Measurements from ENCODE around the gene WASHC4.

WASHC4 gene, protein sequence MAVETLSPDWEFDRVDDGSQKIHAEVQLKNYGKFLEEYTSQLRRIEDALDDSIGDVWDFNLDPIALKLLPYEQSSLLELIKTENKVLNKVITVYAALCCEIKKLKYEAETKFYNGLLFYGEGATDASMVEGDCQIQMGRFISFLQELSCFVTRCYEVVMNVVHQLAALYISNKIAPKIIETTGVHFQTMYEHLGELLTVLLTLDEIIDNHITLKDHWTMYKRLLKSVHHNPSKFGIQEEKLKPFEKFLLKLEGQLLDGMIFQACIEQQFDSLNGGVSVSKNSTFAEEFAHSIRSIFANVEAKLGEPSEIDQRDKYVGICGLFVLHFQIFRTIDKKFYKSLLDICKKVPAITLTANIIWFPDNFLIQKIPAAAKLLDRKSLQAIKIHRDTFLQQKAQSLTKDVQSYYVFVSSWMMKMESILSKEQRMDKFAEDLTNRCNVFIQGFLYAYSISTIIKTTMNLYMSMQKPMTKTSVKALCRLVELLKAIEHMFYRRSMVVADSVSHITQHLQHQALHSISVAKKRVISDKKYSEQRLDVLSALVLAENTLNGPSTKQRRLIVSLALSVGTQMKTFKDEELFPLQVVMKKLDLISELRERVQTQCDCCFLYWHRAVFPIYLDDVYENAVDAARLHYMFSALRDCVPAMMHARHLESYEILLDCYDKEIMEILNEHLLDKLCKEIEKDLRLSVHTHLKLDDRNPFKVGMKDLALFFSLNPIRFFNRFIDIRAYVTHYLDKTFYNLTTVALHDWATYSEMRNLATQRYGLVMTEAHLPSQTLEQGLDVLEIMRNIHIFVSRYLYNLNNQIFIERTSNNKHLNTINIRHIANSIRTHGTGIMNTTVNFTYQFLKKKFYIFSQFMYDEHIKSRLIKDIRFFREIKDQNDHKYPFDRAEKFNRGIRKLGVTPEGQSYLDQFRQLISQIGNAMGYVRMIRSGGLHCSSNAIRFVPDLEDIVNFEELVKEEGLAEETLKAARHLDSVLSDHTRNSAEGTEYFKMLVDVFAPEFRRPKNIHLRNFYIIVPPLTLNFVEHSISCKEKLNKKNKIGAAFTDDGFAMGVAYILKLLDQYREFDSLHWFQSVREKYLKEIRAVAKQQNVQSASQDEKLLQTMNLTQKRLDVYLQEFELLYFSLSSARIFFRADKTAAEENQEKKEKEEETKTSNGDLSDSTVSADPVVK

GRCh38 chr12:105107494-105108371 lies at the start of gene WASHC4:
WASHC4 (plus strand) TSS chr12:105107731; CDS start chr12:105107801, 70 bp downstream.
- peak; percentile 89 for DNase-seq (ENCODE audit: low read depth)

- DNase-seq (ENCODE audit: low read depth), result no peak
Measured at GRCh38 chr12:105060715-105061378, 46.7 kb upstream of the WASHC4 start.

GRCh38 chr12:105064564-105065178 lies 42.9 kb upstream of the WASHC4 start:
- no peak for DNase-seq (ENCODE audit: low read depth)

- no peak for DNase-seq (ENCODE audit: low read depth)
Measured at GRCh38 chr12:105067511-105068031, 40.0 kb upstream of the WASHC4 start.

DNA sequence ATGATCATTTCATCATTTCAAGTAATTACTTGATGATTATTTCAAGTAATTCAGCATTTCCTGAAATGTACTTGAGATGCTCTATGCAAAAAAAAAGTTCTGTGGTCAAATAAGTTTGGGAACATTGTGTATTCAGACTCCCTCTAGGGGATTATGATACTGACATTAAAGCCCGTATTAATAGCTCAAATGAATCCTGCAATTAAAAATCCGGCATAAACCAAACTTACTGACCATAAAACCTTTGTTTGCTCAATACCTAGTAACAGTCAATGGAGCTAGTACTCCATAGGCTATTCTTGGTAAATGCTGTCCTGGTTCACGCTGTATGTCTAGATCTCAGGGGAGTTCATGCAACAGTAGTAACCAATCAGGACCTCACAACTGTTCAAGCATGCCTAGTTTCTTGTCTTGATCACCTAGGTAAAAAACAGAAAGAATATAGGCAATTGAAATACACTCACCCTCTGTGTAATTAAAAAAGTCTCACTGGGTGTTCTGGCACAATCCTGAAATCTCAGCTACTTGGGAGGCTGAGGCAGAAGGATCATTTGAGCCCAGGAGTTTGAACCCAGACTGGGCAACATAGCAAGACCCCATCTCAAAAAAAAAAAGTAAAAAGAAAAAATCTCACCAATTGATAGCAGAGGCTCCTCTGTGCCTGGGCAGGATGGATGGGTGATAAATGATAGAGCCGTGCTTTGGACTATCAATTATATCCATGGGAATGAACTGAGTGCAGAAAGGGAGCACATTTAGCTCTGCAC lies 37.4 kb upstream of the WASHC4 start:
- DNase-seq (ENCODE audit: low read depth), result no peak

DNA sequence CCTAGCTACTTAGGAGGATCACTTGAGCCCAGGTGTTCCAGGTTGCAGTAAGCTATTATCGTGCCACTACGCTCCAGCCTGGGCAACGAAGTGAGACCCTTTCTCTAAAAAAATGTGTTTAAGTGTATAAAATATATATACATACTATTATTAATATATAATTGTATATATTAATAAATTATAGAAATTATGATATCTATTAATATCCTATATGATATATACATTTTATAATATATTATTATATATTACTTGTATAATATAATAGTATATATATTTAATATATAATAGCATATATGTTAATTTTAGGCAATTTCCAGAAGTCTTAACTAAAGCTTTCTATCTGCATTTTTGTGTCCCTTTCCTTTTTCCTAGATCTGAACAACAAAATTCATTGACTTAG lies 35.5 kb upstream of the WASHC4 start:
- no peak for DNase-seq (ENCODE audit: low read depth)

- no peak for DNase-seq (ENCODE audit: low read depth)
Measured at GRCh38 chr12:105072888-105073488, 34.5 kb upstream of the WASHC4 start.

GRCh38 chr12:105076098-105076497 lies 31.4 kb upstream of the WASHC4 start:
- no peak for DNase-seq (ENCODE audit: low read depth)

- DNase-seq (ENCODE audit: low read depth), result no peak
Measured at GRCh38 chr12:105076913-105077312, 30.6 kb upstream of the WASHC4 start.

DNA sequence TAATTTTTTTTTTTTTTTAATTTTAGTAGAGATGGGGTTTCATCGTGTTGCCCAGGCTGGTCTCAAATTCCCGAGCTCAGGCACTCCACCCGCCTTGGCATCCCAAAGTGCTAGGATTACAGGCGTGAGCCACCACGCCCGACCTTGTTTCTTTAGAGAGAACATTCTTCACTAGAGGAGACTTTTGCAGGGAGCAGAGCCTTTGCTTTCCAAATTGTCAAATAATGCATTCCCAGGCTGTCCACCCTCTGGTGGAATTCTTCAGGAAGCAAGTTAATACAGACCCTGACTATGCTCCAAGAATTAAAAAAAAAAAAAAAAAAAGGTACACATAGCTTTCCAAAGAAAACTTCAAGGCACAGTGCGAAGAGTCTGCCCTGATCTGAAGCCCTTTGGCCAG lies 30.1 kb upstream of the WASHC4 start:
- DNase-seq (ENCODE audit: low read depth), result no peak

DNA sequence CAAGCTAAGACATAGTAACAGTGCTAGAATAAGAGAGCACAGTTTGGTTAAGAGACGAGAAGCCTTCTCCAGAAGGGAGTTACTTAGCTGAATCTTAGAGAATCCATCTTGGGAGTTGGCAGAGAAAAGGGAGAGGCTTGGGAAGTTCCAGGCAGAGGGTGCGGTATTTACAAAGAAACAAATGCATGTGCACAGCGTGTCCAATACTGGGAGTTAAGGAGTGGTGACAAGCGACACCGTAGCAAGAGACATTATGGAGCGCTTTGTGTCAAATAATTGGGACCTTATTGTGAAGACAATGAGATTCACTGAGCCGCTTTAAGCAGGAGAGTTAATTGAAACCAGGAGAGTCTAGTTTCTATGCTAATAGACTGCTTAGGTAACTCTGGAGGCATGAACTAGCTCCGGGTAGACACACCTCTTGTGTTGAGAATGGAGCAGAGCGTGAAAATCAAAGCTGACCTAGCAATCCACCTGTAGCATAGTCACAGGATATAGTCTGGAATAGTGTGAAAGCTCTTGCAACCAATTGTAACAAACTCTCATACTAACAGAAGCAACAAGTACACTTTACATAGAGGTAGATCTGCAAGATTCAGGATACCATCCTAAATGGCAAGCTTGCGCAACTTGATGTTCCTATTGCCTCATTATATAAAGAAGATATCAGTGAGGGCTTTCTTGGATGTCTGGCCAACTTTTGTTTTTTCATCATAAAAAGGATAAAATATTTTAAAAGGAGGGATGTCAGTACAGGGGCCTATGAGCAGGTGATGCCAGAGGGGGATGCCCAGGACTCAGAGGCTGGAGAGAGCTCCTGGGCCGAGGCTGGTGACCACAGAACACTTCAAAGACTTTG lies 28.6 kb upstream of the WASHC4 start:
- no peak for DNase-seq (ENCODE audit: low read depth)

DNA sequence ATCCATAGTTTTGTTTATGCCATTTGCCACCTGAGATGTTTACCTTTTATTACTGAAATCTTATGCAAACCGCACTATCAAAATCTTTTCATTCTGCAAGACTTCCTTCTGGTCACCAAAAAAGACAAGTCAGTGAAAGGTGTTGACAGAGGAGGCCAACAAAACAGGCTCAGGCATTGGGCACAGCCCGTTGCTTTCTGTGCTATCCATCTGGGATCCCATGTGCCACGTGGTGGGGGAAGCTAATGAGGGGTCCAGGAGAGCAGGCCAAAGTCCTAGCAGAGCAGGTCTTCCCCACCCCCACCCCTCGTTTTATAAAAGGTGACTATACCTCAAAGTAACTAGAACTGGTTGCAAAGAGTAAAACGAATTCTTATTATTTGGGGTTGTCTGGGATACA lies 24.5 kb upstream of the WASHC4 start:
- DNase-seq (ENCODE audit: low read depth), result no peak

- DNase-seq (ENCODE audit: low read depth), result no peak
Measured at GRCh38 chr12:105083551-105084105, 23.9 kb upstream of the WASHC4 start.

- peak; percentile 5 for DNase-seq (ENCODE audit: low read depth)
Measured at GRCh38 chr12:105084251-105085250, 23.0 kb upstream of the WASHC4 start, which contains the start of gene ALDH1L2. ALDH1L2 (minus strand) TSS chr12:105084458; CDS start chr12:105084436, 22 bp downstream.

GRCh38 chr12:105085501-105085900 lies 22.0 kb upstream of the WASHC4 start:
- no peak for DNase-seq (ENCODE audit: low read depth)

DNA sequence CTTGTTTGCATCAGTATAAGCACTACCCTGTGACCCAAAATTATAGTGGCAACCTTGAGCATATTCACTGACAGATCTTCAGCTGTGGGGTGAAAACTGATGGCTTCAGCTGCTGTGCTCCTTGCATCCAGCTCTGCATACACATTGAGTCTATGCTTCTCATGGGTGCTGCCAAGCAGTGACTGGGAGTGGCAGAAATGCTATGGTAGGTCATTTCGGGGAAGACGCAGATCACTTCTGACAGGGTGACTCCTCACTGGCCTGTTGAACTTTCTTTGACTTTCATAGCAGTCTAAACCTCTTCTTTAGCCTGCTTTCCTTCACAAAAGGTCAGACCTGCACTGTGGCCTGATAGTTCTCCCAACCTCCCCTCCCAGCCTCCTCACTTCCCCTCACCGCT lies 17.7 kb upstream of the WASHC4 start:
- no peak for DNase-seq (ENCODE audit: low read depth)
